NB4 (cell line): Measurements from ENCODE around the gene FCN2.

Experiments used
- CTCF ChIP-seq: IDR thresholded peaks from one replicate; pipeline ENCODE4 v1.5.1; 2012; ENCODE audit warnings: low read depth, low read length
- POLR2A ChIP-seq: IDR thresholded peaks from 2 replicates; pipeline ENCODE4 v1.6.1; 2011; ENCODE audit warnings: mild to moderate bottlenecking; ENCODE audit not compliant: insufficient read length; ENCODE audit errors: extremely low read depth

DNA sequence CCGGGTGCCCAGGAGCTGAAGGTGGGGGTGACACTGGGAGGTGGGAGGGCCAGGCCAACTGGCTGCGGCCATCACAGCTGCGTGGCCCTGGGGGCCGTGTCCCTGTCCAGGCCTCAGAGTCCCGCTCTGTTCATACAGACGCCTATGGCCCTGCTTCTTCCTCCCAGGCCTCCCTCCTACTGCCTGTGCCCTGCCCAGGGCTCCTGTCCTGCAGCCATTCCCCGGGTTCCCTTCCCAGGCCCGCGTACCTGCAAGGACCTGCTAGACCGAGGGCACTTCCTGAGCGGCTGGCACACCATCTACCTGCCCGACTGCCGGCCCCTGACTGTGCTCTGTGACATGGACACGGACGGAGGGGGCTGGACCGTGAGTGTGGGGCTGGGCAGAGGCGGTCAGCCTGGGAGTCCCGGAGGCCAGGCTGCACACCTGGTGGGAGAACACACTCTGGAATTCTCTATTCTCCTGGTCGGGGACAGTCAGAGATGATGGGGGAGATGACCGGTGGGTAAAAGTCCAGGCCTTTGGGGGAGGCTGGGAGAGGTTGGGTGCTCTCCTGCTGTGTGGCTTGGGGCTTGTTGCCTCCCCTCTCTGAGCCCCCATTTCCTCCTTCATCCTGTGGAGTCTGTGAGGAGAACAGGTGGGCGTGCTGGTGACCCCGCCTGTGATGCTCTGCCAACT is 4.5 kb downstream of the FCN2 start:
- TF ChIP-seq CTCF = no peak
- TF ChIP-seq POLR2A = no peak
